Measurements from ENCODE around the gene PLD3.
"Not testable (repeated sequence)": the region's sequence is repeated elsewhere in the genome, so short reads cannot be mapped to it uniquely, and the experiment has no call there.

Gene PLD3

GRCh38 chr19:40365613-40366401 is 17.3 kb downstream of the PLD3 start:
- DNase-seq: no peak

GRCh38 chr19:40366697-40367561 is 18.4 kb downstream of the PLD3 start:
- DNase-seq: no peak

GRCh38 chr19:40367577-40368434 is 19.3 kb downstream of the PLD3 start:
- no peak for DNase-seq

- DNase-seq: no peak
Measured at GRCh38 chr19:40369797-40370196, 21.3 kb downstream of the PLD3 start.

- DNase-seq: not testable (repeated sequence)
Measured at GRCh38 chr19:40370253-40370652, 21.8 kb downstream of the PLD3 start.

GRCh38 chr19:40370997-40371801 is 22.7 kb downstream of the PLD3 start:
- DNase-seq: no peak

- DNase-seq: no peak
Measured at GRCh38 chr19:40371802-40372122, 23.3 kb downstream of the PLD3 start.

- DNase-seq: no peak
Measured at GRCh38 chr19:40374084-40374483, 25.6 kb downstream of the PLD3 start.

- DNase-seq: no peak
Measured at GRCh38 chr19:40376286-40376862, 27.9 kb downstream of the PLD3 start.

GRCh38 chr19:40377876-40378385 is 29.4 kb downstream of the PLD3 start:
- DNase-seq: no peak

- DNase-seq: no peak
Measured at GRCh38 chr19:40378509-40378908, 30.0 kb downstream of the PLD3 start.

GRCh38 chr19:40379446-40380198 is 31.1 kb downstream of the PLD3 start:
- DNase-seq: no peak

GRCh38 chr19:40380199-40381037 is 31.9 kb downstream of the PLD3 start:
- no peak for DNase-seq

- no peak for DNase-seq
Measured at GRCh38 chr19:40381321-40381720, 32.8 kb downstream of the PLD3 start.

- no peak for DNase-seq
Measured at GRCh38 chr19:40383668-40384248, 35.3 kb downstream of the PLD3 start.

GRCh38 chr19:40387155-40387554 is 38.7 kb downstream of the PLD3 start:
- DNase-seq: no peak

- DNase-seq: no peak
Measured at GRCh38 chr19:40388481-40388880, 40.0 kb downstream of the PLD3 start.

GRCh38 chr19:40389404-40390083 is 41.0 kb downstream of the PLD3 start:
- DNase-seq: no peak

Data from COR-L47 (cell line).